Activated B cell treated with CpG ODN at 0.5 μM for 24 hours (primary cell): ENCODE results near the gene KRT14. TPM values are rescaled to one million over a fixed set of nuclear protein-coding genes. Genes with fewer than 3 reads are reported as not detected.

Experiments
- ATAC-seq: fragments of 200-7000 bp; cut with Tn5 transposase; one replicate; pipeline ENCODE4 v1.10.0; 2021; ENCODE audit warnings: low read depth, mild to moderate bottlenecking, moderate library complexity
- CTCF ChIA-PET: fragments of 350-600 bp; sonication (Branson Sonifier 250); formaldehyde crosslinking; loops from one replicate; lab custom pipeline; 2021; ENCODE audit warnings: antibody characterized with exemption; lab: Charles Lee
- POLR2A ChIA-PET: fragments of 350-600 bp; sonication (Branson Sonifier 250); formaldehyde crosslinking; loops from one replicate; lab custom pipeline; 2021; ENCODE audit warnings: antibody characterized with exemption; lab: Charles Lee
- DNase-seq: peaks from one replicate; pipeline ENCODE4 v3.0.0; 2022
- H3K27ac Mint-ChIP-seq: one replicate; pipeline ENCODE4 v1.8.0; 2020; ENCODE audit warnings: mixed read lengths
- H3K27me3 Mint-ChIP-seq: one replicate; pipeline ENCODE4 v1.8.0; 2021; ENCODE audit warnings: mixed read lengths
- H3K36me3 Mint-ChIP-seq: one replicate; pipeline ENCODE4 v1.8.0; 2021; ENCODE audit warnings: low read depth, mixed read lengths
- H3K4me1 Mint-ChIP-seq: one replicate; pipeline ENCODE4 v1.8.0; 2021; ENCODE audit warnings: mixed read lengths
- H3K4me3 Mint-ChIP-seq: one replicate; pipeline ENCODE4 v1.8.0; 2020; ENCODE audit warnings: mild to moderate bottlenecking, mixed read lengths
- H3K9me3 Mint-ChIP-seq: one replicate; pipeline ENCODE4 v1.8.0; 2020; ENCODE audit warnings: mixed read lengths
- intact Hi-C: fragments of 100-400 bp; cut with micrococcal nuclease; formaldehyde crosslinking; loops from one replicate; pipeline ENCODE4 v1.15.1; 2024
- total RNA-seq: library from RNA; stranded (reverse); gene quantifications from 2 replicates; pipeline ENCODE4 v1.2.3, GENCODE V29; 2022
- TF ChIP-seq, protein P1 (sequence below): fragments of 200-600 bp; IDR thresholded peaks from one replicate; pipeline ENCODE4 v1.8.0; 2022; ENCODE audit warnings: antibody characterized with exemption, mild to moderate bottlenecking

KRT14 gene
- total RNA-seq, 1 donor from 2014 or later, result not detected

DNA sequence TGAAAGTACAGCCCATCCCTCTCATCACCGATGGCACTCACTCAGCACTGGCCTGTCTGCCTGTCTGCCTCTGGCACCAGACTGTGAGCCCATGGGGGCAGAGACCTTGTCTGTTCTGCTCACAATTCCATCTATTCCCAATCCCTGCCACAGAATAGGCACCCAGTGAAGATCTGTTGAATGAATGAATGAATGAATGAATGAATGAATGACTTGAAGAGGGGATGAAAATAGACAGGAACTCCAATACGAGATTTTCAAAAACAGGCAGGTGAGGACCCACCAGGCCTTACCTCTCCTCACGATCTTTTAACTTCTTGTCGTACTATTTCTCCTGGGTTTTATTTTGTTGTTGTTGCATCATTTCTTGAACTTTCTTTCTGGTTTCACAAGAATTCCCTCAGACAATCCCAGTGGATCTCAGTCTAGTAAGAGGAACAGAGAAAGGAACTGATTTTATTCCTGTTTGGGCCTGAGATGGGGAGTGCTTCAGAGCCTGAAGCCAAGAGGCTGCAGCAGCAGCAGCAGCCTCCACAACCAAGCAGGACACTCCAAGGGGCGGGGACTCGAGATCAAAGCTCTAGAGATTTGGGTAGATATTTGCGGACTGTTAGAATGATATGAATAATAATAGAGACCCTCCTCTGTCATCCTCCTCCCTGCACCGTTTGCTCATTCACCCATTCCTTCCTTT lies 32.6 kb downstream of the KRT14 start:
- H3K9me3 Mint-ChIP-seq, result no peaks in the 10 kb centered on the region
- H3K4me3 Mint-ChIP-seq, result no peak overlapping the region
- DNase-seq, result no peak
- H3K27me3 Mint-ChIP-seq, result peaks cover 38% of the 10 kb centered on the region
- no peaks in the 10 kb centered on the region for H3K36me3 Mint-ChIP-seq
- H3K27ac Mint-ChIP-seq, result no peak overlapping the region
- TF ChIP-seq, protein P1, sequence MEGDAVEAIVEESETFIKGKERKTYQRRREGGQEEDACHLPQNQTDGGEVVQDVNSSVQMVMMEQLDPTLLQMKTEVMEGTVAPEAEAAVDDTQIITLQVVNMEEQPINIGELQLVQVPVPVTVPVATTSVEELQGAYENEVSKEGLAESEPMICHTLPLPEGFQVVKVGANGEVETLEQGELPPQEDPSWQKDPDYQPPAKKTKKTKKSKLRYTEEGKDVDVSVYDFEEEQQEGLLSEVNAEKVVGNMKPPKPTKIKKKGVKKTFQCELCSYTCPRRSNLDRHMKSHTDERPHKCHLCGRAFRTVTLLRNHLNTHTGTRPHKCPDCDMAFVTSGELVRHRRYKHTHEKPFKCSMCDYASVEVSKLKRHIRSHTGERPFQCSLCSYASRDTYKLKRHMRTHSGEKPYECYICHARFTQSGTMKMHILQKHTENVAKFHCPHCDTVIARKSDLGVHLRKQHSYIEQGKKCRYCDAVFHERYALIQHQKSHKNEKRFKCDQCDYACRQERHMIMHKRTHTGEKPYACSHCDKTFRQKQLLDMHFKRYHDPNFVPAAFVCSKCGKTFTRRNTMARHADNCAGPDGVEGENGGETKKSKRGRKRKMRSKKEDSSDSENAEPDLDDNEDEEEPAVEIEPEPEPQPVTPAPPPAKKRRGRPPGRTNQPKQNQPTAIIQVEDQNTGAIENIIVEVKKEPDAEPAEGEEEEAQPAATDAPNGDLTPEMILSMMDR, result no peak
- peaks cover 3% of the 10 kb centered on the region for H3K4me1 Mint-ChIP-seq
- no peak for ATAC-seq
- intact Hi-C loops, result no loop called here
- ChIA-PET CTCF (interaction anchor here (1.3 kb wide), 1 partner anchor 112 kb away, joined by 3 read pairs; no protein-coding TSS in a partner anchor), POLR2A (interaction anchor here (0.6 kb wide), 1 partner anchor 1761 kb away, joined by 3 read pairs; no protein-coding TSS in a partner anchor)

DNA sequence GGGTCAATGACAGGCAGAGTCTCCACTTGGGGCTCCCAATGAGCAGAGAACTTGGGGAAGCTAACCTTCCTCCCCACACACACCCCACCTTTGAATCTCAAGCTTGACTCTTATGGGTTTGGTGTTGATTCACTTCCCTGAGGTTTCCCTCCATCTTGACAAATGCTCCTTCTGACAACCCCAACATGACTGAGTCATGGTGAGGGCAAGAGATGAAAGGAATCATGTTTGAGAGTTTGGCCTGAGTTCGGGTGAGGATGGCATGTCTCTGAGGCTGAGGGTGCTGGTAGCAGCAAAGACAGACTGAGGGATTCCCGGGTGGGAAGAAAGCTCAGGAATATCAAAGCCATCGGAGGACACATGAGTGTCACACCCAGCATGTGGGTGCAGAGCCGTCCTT lies 33.5 kb downstream of the KRT14 start:
- intact Hi-C loops, result no loop called here
- H3K4me3 Mint-ChIP-seq, result no peak overlapping the region
- ChIA-PET POLR2A (no interaction called here), CTCF (interaction anchor here (1.3 kb wide), 1 partner anchor 113 kb away, joined by 3 read pairs; no protein-coding TSS in a partner anchor)
- H3K36me3 Mint-ChIP-seq, result no peaks in the 10 kb centered on the region
- ATAC-seq (no peak), DNase-seq (no peak)
- TF ChIP-seq, protein P1, result no peak
- no peaks in the 10 kb centered on the region for H3K9me3 Mint-ChIP-seq
- no peak overlapping the region for H3K27ac Mint-ChIP-seq
- peaks cover 37% of the 10 kb centered on the region for H3K27me3 Mint-ChIP-seq
- H3K4me1 Mint-ChIP-seq, result peaks cover 8% of the 10 kb centered on the region

DNA sequence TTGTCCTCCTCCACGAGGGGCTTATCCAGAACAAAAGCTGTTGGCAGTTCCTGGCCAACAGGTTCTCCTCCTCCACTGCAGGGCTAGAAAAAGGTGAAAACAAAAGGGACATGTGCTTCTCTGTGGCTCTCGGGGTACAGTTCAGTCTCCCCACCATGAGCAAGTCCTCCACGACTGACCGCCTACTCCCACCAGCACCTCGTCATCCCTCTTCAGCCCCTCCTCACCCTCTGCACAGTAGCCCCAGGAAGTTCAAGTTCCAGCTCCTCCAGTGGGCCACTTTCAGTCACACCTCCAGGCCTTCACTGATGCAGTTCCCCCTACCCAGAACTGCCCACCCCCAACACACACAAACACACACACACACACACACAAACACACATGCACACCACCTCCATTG lies 34.2 kb downstream of the KRT14 start:
- CTCF ChIA-PET, result interaction anchor here (5.2 kb wide), 1 partner anchor 111 kb away, joined by 52 read pairs; no protein-coding TSS in a partner anchor
- H3K9me3 Mint-ChIP-seq, result no peaks in the 10 kb centered on the region

DNA sequence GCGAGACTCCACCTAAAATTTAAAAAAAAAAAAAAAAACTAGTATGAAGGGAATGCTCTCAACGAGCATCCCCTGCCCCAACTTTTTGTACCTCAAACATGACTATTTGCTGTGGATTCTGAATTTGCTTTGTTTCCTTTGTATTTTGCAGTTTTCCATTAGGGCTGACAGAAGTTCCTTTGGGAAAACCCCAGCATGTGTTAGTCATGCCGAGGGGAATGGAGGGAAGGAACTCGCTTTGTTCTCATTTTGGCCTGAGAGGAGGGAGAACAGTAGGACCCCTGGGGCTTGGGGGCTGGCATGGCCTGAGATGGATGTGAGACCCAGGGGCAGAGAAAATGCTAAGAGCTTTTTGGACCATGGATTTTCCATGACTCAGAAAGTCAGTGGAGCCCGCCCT lies 35.3 kb downstream of the KRT14 start:
- H3K4me3 Mint-ChIP-seq, result no peak overlapping the region
- peaks cover 44% of the 10 kb centered on the region for H3K27me3 Mint-ChIP-seq
- no peak for DNase-seq
- H3K36me3 Mint-ChIP-seq, result peaks cover 2% of the 10 kb centered on the region
- H3K27ac Mint-ChIP-seq, result no peak overlapping the region
- ChIA-PET CTCF (interaction anchor here (4.1 to 5.2 kb wide), 2 partner anchors 97 to 112 kb away, joined by 29 to 52 read pairs; no protein-coding TSS in a partner anchor), POLR2A (no interaction called here)
- intact Hi-C loops, result no loop called here
- no peak for ATAC-seq
- peaks cover 8% of the 10 kb centered on the region for H3K4me1 Mint-ChIP-seq
- TF ChIP-seq, protein P1, result no peak
- peaks cover 7% of the 10 kb centered on the region for H3K9me3 Mint-ChIP-seq

More for the DNA sequence above, 34.2 kb downstream of the KRT14 start:
- no peaks in the 10 kb centered on the region for H3K36me3 Mint-ChIP-seq
- TF ChIP-seq, protein P1, result no peak
- POLR2A ChIA-PET, result no interaction called here
- ATAC-seq (no peak), DNase-seq (no peak)
- intact Hi-C loops, result no loop called here
- no peak overlapping the region for H3K27ac Mint-ChIP-seq
- H3K27me3 Mint-ChIP-seq, result peaks cover 37% of the 10 kb centered on the region
- no peak overlapping the region for H3K4me3 Mint-ChIP-seq
- H3K4me1 Mint-ChIP-seq, result peaks cover 8% of the 10 kb centered on the region

DNA sequence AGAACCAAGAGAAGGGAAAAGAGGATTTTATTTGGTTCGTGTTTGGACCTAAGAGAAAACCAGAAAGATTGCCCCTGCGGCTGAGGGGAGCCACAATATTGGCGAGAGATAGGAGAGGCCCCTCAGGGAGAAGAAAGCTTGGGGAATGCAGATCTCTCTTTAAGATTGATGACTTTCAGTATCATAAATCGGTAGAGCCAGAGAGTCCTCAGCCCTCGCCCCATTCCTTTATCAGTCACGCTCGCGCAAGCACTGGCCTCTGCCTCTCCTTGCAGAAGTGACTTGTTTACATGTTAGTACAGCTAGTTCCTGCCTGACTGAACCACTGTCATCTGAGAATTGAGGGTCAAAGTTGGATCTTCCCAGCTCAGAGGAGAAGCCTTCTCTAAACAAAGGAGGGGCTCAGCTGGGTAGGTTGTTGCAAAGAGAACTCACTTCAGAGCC lies 37.1 kb downstream of the KRT14 start:
- Mint-ChIP-seq H3K9me3 (peaks cover 7% of the 10 kb centered on the region), H3K27ac (no peak overlapping the region), H3K4me3 (no peak overlapping the region), H3K4me1 (peaks cover 8% of the 10 kb centered on the region), H3K36me3 (peaks cover 3% of the 10 kb centered on the region), H3K27me3 (peaks cover 45% of the 10 kb centered on the region)
- intact Hi-C loops, result loop anchor here (1.0 to 5.0 kb wide), 5 partner anchors 99 to 932 kb away; no protein-coding TSS in a partner anchor
- CTCF ChIA-PET, result interaction anchor here (0.8 to 5.2 kb wide), 26 partner anchors 8 to 934 kb away, joined by 3 to 52 read pairs (median 4); partner anchors contain the start of genes KRT15, KRT19 and KRT9
- ATAC-seq (no peak), DNase-seq (no peak)
- TF ChIP-seq, protein P1, result no peak
- POLR2A ChIA-PET, result interaction anchor here (0.5 to 1.5 kb wide), 4 partner anchors 17 to 713 kb away, joined by 3 to 6 read pairs (median 5); no protein-coding TSS in a partner anchor
